Type B pancreatic cell (in vitro differentiated cells): ENCODE data around the gene STMN3. TPM values are rescaled to one million over a fixed set of nuclear protein-coding genes. Genes with fewer than 3 reads are reported as not detected.
A peak's percentile ranks its signal among the peaks of the same experiment; 100 is the strongest.
"Not testable (repeated sequence)": the region's sequence is repeated elsewhere in the genome, so short reads cannot be mapped to it uniquely, and the experiment has no call there.

ENCODE experiments used
- DNase-seq: peaks from one replicate; pipeline ENCODE4 v3.0.0; 2021; ENCODE audit warnings: mixed read lengths; ENCODE audit not compliant: unreplicated experiment; ENCODE audit errors: extremely low spot score
- H3K27ac Mint-ChIP-seq: 2 replicates; pipeline ENCODE4 v1.8.0; 2021; ENCODE audit warnings: mild to moderate bottlenecking, mixed read lengths
- H3K27me3 Mint-ChIP-seq: 2 replicates; pipeline ENCODE4 v1.8.0; 2021; ENCODE audit warnings: mixed read lengths
- H3K36me3 Mint-ChIP-seq: 2 replicates; pipeline ENCODE4 v1.8.0; 2021; ENCODE audit warnings: mixed read lengths
- H3K4me1 Mint-ChIP-seq: one replicate; pipeline ENCODE4 v1.8.0; 2021; ENCODE audit warnings: mixed read lengths; ENCODE audit not compliant: unreplicated experiment
- H3K4me3 Mint-ChIP-seq: 2 replicates; pipeline ENCODE4 v1.8.0; 2021; ENCODE audit warnings: mild to moderate bottlenecking, mixed read lengths
- H3K9me3 Mint-ChIP-seq: 2 replicates; pipeline ENCODE4 v1.8.0; 2021; ENCODE audit warnings: mixed read lengths
- total RNA-seq: library from RNA; stranded (reverse); gene quantifications from 2 replicates; pipeline ENCODE4 v1.2.1, GENCODE V29; 2021; ENCODE audit warnings: low replicate concordance
- TF ChIP-seq, protein P1 (sequence below): fragments of 200-600 bp; sonication (generic); conservative IDR thresholded peaks from 2 replicates; pipeline ENCODE4 v1.5.0; 2021; ENCODE audit warnings: antibody characterized with exemption, mild to moderate bottlenecking

STMN3 gene
- total RNA-seq, 1 donor from 2014 or later, result 40.8 TPM

- no peaks in the 10 kb centered on the region for H3K36me3 Mint-ChIP-seq
- H3K27ac Mint-ChIP-seq, result peak overlapping the region; percentile 63
- H3K4me3 Mint-ChIP-seq, result peak overlapping the region; percentile 90
- TF ChIP-seq, protein P1, sequence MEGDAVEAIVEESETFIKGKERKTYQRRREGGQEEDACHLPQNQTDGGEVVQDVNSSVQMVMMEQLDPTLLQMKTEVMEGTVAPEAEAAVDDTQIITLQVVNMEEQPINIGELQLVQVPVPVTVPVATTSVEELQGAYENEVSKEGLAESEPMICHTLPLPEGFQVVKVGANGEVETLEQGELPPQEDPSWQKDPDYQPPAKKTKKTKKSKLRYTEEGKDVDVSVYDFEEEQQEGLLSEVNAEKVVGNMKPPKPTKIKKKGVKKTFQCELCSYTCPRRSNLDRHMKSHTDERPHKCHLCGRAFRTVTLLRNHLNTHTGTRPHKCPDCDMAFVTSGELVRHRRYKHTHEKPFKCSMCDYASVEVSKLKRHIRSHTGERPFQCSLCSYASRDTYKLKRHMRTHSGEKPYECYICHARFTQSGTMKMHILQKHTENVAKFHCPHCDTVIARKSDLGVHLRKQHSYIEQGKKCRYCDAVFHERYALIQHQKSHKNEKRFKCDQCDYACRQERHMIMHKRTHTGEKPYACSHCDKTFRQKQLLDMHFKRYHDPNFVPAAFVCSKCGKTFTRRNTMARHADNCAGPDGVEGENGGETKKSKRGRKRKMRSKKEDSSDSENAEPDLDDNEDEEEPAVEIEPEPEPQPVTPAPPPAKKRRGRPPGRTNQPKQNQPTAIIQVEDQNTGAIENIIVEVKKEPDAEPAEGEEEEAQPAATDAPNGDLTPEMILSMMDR, result no peak
- no peaks in the 10 kb centered on the region for H3K27me3 Mint-ChIP-seq
- DNase-seq, result no peak
- peaks cover 7% of the 10 kb centered on the region for H3K4me1 Mint-ChIP-seq
- H3K9me3 Mint-ChIP-seq, result no peaks in the 10 kb centered on the region
Measured at GRCh38 chr20:63651942-63652191, 1.4 kb downstream of the STMN3 start.

- not testable (repeated sequence) for H3K9me3 Mint-ChIP-seq, H3K27me3 Mint-ChIP-seq, DNase-seq, H3K4me3 Mint-ChIP-seq, H3K27ac Mint-ChIP-seq, H3K36me3 Mint-ChIP-seq, H3K4me1 Mint-ChIP-seq
Measured at GRCh38 chr20:63650486-63650885, 2.7 kb downstream of the STMN3 start.

- Mint-ChIP-seq H3K4me1 (peaks cover 3% of the 10 kb centered on the region), H3K27me3 (no peaks in the 10 kb centered on the region), H3K27ac (no peak overlapping the region), H3K9me3 (no peaks in the 10 kb centered on the region), H3K4me3 (peak overlapping the region; percentile 58), H3K36me3 (no peaks in the 10 kb centered on the region)
- DNase-seq, result no peak
- TF ChIP-seq, protein P1, result no peak
Measured at GRCh38 chr20:63648895-63649589, 4.2 kb downstream of the STMN3 start.

GRCh38 chr20:63648190-63648589, 5.0 kb downstream of the STMN3 start:
- no peaks in the 10 kb centered on the region for H3K36me3 Mint-ChIP-seq
- H3K4me3 Mint-ChIP-seq, result no peak overlapping the region
- no peaks in the 10 kb centered on the region for H3K4me1 Mint-ChIP-seq
- no peaks in the 10 kb centered on the region for H3K9me3 Mint-ChIP-seq
- no peak for DNase-seq
- no peak overlapping the region for H3K27ac Mint-ChIP-seq
- TF ChIP-seq, protein P1, result no peak
- no peaks in the 10 kb centered on the region for H3K27me3 Mint-ChIP-seq

DNA sequence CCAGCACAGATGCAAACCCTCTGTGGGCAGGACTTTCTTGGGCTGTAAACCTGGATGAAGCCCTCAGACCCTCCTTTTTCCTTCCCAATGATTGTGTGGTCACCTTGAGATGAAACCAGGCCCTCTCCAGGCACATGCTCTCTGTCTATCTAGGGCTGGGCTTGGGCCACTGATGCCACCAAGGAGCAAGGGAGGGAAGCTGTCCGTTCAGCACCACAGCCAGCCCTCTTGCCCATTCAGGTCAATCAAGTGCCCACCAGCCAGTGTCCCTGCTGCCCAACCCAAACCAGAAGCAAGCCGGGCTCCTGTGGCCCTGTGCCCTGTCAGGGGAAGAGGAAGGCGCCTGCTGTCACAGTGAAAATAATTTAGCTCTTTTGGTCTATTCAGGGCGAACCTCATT, 8.0 kb downstream of the STMN3 start:
- Mint-ChIP-seq H3K27ac (no peak overlapping the region), H3K4me1 (no peaks in the 10 kb centered on the region), H3K36me3 (no peaks in the 10 kb centered on the region), H3K4me3 (no peak overlapping the region), H3K9me3 (no peaks in the 10 kb centered on the region), H3K27me3 (no peaks in the 10 kb centered on the region)
- TF ChIP-seq, protein P1, result no peak
- DNase-seq, result no peak

DNA sequence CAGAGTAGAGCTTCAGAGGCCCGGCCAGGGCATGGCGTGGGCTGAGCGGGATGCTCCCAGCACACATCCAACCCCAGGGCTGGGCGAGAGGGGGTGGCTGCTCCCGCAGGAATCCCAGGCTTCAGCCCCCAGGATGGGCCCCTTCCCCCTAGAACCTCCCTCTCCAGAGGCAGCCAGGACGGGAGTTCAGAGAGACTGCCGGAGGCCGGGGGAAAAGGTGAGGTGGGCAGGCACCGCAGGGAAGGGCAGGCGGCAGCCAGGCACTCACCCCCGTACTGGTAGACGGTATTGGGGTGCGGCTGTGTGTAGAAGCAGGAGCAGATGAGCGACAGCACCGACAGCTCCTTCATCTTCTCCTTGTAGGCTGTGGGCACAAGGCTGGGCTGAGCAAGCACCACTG, 9.3 kb downstream of the STMN3 start:
- DNase-seq, result no peak
- Mint-ChIP-seq H3K36me3 (no peaks in the 10 kb centered on the region), H3K4me3 (peak overlapping the region; percentile 39), H3K4me1 (no peaks in the 10 kb centered on the region), H3K9me3 (no peaks in the 10 kb centered on the region), H3K27ac (no peak overlapping the region), H3K27me3 (no peaks in the 10 kb centered on the region)
- TF ChIP-seq, protein P1, result no peak
